ENCODE data around the gene UGT2B17. TPM values are rescaled to one million over a fixed set of nuclear protein-coding genes. Genes with fewer than 3 reads are reported as not detected.
"Not testable (repeated sequence)": the region's sequence is repeated elsewhere in the genome, so short reads cannot be mapped to it uniquely, and the experiment has no call there.

UGT2B17 gene
- total RNA-seq, 1 experiment from 2014 or later = not detected

- not testable (repeated sequence) for H3K4me3 ChIP-seq (ENCODE audit: low read length); H3K9me3 ChIP-seq (ENCODE audit: low read length); H3K9ac ChIP-seq (ENCODE audit: low read length); H3K27ac ChIP-seq (ENCODE audit: low read length); H3K4me1 ChIP-seq (ENCODE audit: low read length); H3K4me2 ChIP-seq (ENCODE audit: low read depth, low read length, poor library complexity, severe bottlenecking); H3K27me3 ChIP-seq (ENCODE audit: low read length); H3K36me3 ChIP-seq (ENCODE audit: insufficient read depth, low read length); H2AFZ ChIP-seq (ENCODE audit: low read length); H3K9me2 ChIP-seq (replicated peaks; ENCODE audit: insufficient read depth, low read length); DNase-seq; H3K79me2 ChIP-seq (ENCODE audit: low read length); H4K20me1 ChIP-seq (ENCODE audit: insufficient read depth, low read depth, low read length)
Observed at GRCh38 chr4:68560364-68561070, 15.6 kb downstream of the UGT2B17 start.

DNA sequence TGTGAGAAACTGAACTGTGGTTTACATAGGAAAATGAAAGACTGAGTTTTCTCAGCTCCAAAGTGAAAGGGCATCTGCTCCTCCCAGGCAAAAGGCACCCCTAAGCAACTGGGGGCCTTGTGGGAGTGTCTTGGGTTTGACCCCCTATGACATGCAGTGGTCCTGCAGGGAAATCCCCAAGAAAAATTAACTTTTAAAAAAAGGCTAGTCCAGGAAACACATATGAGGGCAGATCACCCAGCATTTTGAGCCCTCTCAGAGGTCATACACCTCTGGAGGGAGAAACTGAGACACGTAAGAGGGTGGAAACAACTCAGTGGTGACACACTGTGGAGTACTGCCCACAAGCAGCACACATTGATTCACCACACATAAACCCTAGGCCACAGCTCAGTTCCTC lies 22.3 kb downstream of the UGT2B17 start:
- DNase-seq; H3K27ac ChIP-seq (ENCODE audit: low read length); H4K20me1 ChIP-seq (ENCODE audit: insufficient read depth, low read depth, low read length); H3K4me1 ChIP-seq (ENCODE audit: low read length); H3K9ac ChIP-seq (ENCODE audit: low read length); H3K4me2 ChIP-seq (ENCODE audit: low read depth, low read length, poor library complexity, severe bottlenecking); H3K4me3 ChIP-seq (ENCODE audit: low read length); H2AFZ ChIP-seq (ENCODE audit: low read length); H3K36me3 ChIP-seq (ENCODE audit: insufficient read depth, low read length); H3K9me3 ChIP-seq (ENCODE audit: low read length); H3K79me2 ChIP-seq (ENCODE audit: low read length); H3K9me2 ChIP-seq (replicated peaks; ENCODE audit: insufficient read depth, low read length); H3K27me3 ChIP-seq (ENCODE audit: low read length): not testable (repeated sequence)

GRCh38 chr4:68552818-68553811 lies 23.0 kb downstream of the UGT2B17 start:
- H3K4me1 ChIP-seq (ENCODE audit: low read length); H3K27me3 ChIP-seq (ENCODE audit: low read length); H3K79me2 ChIP-seq (ENCODE audit: low read length); H4K20me1 ChIP-seq (ENCODE audit: insufficient read depth, low read depth, low read length); H3K36me3 ChIP-seq (ENCODE audit: insufficient read depth, low read length); DNase-seq; H2AFZ ChIP-seq (ENCODE audit: low read length); H3K4me2 ChIP-seq (ENCODE audit: low read depth, low read length, poor library complexity, severe bottlenecking); H3K9me2 ChIP-seq (replicated peaks; ENCODE audit: insufficient read depth, low read length); H3K4me3 ChIP-seq (ENCODE audit: low read length); H3K27ac ChIP-seq (ENCODE audit: low read length); H3K9ac ChIP-seq (ENCODE audit: low read length); H3K9me3 ChIP-seq (ENCODE audit: low read length): not testable (repeated sequence)

DNA sequence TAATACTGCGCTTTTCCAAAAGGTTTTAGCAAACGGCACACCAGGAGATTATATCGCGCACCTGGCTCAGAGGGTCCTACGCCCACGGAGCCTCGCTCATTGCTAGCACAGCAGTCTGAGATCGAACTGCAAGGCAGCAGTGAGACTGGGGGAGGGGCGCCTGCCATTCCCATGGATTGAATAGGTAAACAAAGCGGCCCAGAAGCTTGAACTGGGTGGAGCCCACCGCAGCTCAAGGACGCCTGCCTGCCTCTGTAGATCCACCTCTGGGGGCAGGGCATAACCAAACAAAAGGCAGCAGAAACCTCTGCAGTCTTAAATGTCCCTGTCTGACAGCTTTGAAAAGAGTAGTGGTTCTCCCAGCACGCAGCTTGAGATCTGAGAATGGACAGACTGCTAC lies 33.4 kb downstream of the UGT2B17 start:
- not testable (repeated sequence) for H3K4me2 ChIP-seq (ENCODE audit: low read depth, low read length, poor library complexity, severe bottlenecking); H3K9me2 ChIP-seq (replicated peaks; ENCODE audit: insufficient read depth, low read length); H3K4me1 ChIP-seq (ENCODE audit: low read length); H3K36me3 ChIP-seq (ENCODE audit: insufficient read depth, low read length); H3K9ac ChIP-seq (ENCODE audit: low read length); DNase-seq; H3K27ac ChIP-seq (ENCODE audit: low read length); H3K79me2 ChIP-seq (ENCODE audit: low read length); H3K9me3 ChIP-seq (ENCODE audit: low read length); H4K20me1 ChIP-seq (ENCODE audit: insufficient read depth, low read depth, low read length); H2AFZ ChIP-seq (ENCODE audit: low read length); H3K27me3 ChIP-seq (ENCODE audit: low read length); H3K4me3 ChIP-seq (ENCODE audit: low read length)

DNA sequence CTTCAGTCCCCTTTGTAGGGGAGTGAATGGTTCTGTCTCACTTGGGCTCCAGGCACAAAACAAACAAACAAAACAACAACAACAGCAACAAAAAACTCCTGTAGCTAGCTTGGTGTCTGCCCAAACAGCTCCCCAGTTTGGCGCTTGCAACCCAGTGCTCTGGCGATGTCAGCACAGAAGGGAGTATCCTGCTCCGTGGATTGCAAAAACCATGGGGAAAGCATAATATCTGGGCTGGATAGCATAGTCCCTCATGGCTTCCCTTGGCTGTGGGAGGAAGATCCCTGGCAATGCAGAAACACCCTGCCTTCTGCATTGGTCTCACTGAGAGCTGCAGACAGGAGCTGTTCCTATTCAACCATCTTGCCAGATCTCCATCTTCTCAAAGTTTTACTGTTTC lies 39.7 kb downstream of the UGT2B17 start:
- Histone ChIP-seq H3K79me2 (ENCODE audit: low read length) (no peaks in the 10 kb centered on the region), H3K4me2 (ENCODE audit: low read depth, low read length, poor library complexity, severe bottlenecking) (no peak overlapping the region), H3K27ac (ENCODE audit: low read length) (no peak overlapping the region), H3K27me3 (ENCODE audit: low read length) (no peaks in the 10 kb centered on the region), H3K9ac (ENCODE audit: low read length) (no peak overlapping the region), H2AFZ (ENCODE audit: low read length) (no peak overlapping the region), H4K20me1 (ENCODE audit: insufficient read depth, low read depth, low read length) (no peaks in the 10 kb centered on the region), H3K9me2 (replicated peaks; ENCODE audit: insufficient read depth, low read length) (no peaks in the 10 kb centered on the region), H3K9me3 (ENCODE audit: low read length) (no peaks in the 10 kb centered on the region), H3K36me3 (ENCODE audit: insufficient read depth, low read length) (no peaks in the 10 kb centered on the region), H3K4me3 (ENCODE audit: low read length) (no peak overlapping the region), H3K4me1 (ENCODE audit: low read length) (no peaks in the 10 kb centered on the region)
- no peak for DNase-seq

- no peak for DNase-seq
- Histone ChIP-seq H4K20me1 (ENCODE audit: insufficient read depth, low read depth, low read length) (no peaks in the 10 kb centered on the region), H3K27me3 (ENCODE audit: low read length) (no peaks in the 10 kb centered on the region), H3K4me3 (ENCODE audit: low read length) (no peak overlapping the region), H3K4me1 (ENCODE audit: low read length) (no peaks in the 10 kb centered on the region), H3K79me2 (ENCODE audit: low read length) (no peaks in the 10 kb centered on the region), H2AFZ (ENCODE audit: low read length) (no peak overlapping the region), H3K9me3 (ENCODE audit: low read length) (no peaks in the 10 kb centered on the region), H3K36me3 (ENCODE audit: insufficient read depth, low read length) (no peaks in the 10 kb centered on the region), H3K27ac (ENCODE audit: low read length) (no peak overlapping the region), H3K9me2 (replicated peaks; ENCODE audit: insufficient read depth, low read length) (no peaks in the 10 kb centered on the region), H3K4me2 (ENCODE audit: low read depth, low read length, poor library complexity, severe bottlenecking) (no peak overlapping the region), H3K9ac (ENCODE audit: low read length) (no peak overlapping the region)
Observed at GRCh38 chr4:68535974-68536373, 40.1 kb downstream of the UGT2B17 start.

- not testable (repeated sequence) for H3K36me3 ChIP-seq (ENCODE audit: insufficient read depth, low read length); H4K20me1 ChIP-seq (ENCODE audit: insufficient read depth, low read depth, low read length)
Observed at GRCh38 chr4:68522232-68522631, 53.9 kb downstream of the UGT2B17 start.

DNA sequence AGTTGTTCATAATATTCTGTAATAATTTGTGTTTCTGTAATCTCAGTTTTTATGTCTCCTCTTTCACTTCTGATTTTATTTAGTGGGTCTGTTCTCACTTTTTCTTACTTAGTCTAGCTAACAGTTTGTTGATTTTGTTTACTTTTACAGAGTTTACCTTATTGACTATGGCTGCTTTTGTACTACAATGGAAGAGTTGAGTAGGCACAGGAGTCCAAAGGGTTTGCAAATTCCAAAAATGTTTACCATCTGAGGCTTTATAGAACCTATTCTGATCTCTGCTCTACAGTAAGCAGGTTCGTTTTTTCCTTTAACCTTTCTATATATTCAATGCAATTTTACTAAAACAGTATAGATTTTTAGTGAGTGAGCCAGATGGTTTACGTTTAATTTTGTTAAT lies 55.1 kb downstream of the UGT2B17 start:
- Histone ChIP-seq H3K27me3 (ENCODE audit: low read length) (no peaks in the 10 kb centered on the region), H4K20me1 (ENCODE audit: insufficient read depth, low read depth, low read length) (no peaks in the 10 kb centered on the region), H2AFZ (ENCODE audit: low read length) (no peak overlapping the region), H3K79me2 (ENCODE audit: low read length) (no peaks in the 10 kb centered on the region), H3K4me1 (ENCODE audit: low read length) (no peaks in the 10 kb centered on the region), H3K36me3 (ENCODE audit: insufficient read depth, low read length) (no peaks in the 10 kb centered on the region), H3K4me2 (ENCODE audit: low read depth, low read length, poor library complexity, severe bottlenecking) (no peak overlapping the region), H3K9ac (ENCODE audit: low read length) (no peak overlapping the region), H3K27ac (ENCODE audit: low read length) (no peak overlapping the region), H3K9me3 (ENCODE audit: low read length) (no peaks in the 10 kb centered on the region), H3K9me2 (replicated peaks; ENCODE audit: insufficient read depth, low read length) (no peaks in the 10 kb centered on the region), H3K4me3 (ENCODE audit: low read length) (no peak overlapping the region)
- DNase-seq = no peak

More at GRCh38 chr4:68522232-68522631, 53.9 kb downstream of the UGT2B17 start:
- not testable (repeated sequence) for H3K27me3 ChIP-seq (ENCODE audit: low read length); H2AFZ ChIP-seq (ENCODE audit: low read length); H3K4me1 ChIP-seq (ENCODE audit: low read length); DNase-seq; H3K9me3 ChIP-seq (ENCODE audit: low read length); H3K27ac ChIP-seq (ENCODE audit: low read length); H3K79me2 ChIP-seq (ENCODE audit: low read length); H3K4me3 ChIP-seq (ENCODE audit: low read length); H3K9ac ChIP-seq (ENCODE audit: low read length); H3K9me2 ChIP-seq (replicated peaks; ENCODE audit: insufficient read depth, low read length); H3K4me2 ChIP-seq (ENCODE audit: low read depth, low read length, poor library complexity, severe bottlenecking)
